ENCODE measurements around the gene USP17L28.
"Not testable (repeated sequence)": the region's sequence is repeated elsewhere in the genome, so short reads cannot be mapped to it uniquely, and the experiment has no call there.

The USP17L28 gene, protein sequence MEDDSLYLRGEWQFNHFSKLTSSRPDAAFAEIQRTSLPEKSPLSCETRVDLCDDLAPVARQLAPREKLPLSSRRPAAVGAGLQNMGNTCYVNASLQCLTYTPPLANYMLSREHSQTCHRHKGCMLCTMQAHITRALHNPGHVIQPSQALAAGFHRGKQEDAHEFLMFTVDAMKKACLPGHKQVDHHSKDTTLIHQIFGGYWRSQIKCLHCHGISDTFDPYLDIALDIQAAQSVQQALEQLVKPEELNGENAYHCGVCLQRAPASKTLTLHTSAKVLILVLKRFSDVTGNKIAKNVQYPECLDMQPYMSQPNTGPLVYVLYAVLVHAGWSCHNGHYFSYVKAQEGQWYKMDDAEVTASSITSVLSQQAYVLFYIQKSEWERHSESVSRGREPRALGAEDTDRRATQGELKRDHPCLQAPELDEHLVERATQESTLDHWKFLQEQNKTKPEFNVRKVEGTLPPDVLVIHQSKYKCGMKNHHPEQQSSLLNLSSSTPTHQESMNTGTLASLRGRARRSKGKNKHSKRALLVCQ

DNA sequence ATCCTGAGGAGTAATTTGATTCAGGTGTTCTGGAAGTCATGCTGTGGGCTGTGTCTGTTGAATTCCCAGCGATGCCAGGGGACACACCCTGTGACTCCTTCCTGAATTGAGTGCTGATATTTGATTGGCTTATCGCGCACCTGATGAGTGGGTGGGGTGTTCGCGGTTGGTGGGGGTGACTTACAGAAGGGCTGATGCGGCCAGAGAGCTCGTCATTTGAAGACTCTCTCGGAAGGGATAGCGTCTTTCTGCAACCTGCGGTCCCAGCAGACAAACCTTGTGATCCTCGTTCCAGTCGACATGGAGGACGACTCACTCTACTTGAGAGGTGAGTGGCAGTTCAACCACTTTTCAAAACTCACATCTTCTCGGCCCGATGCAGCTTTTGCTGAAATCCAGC is at the start of gene USP17L28:
USP17L28 (plus strand) TSS at position 301 of the 400 bp plus-strand sequence; CDS start at position 301, 0 bp downstream.
- not testable (repeated sequence) for DNase-seq

DNA sequence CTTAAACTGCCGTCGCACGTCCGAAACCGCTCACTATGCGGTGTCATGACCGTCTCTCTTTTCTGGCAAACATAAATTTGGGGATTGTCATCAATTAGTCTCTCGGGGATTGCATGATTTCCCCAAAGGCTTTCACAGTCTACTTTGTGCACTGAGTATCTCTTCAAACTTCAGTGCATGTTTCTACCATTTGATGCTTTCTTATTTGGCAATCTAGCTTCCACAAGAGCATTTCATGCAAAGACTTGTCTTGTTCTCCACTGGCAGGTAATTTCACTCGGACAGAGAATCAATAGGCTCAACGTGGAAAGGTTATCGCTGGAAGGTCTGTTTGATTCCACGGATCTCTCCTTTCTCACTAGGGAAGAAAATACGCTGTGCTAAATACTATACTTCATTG is 24.5 kb upstream of the USP17L28 start:
- not testable (repeated sequence) for DNase-seq

DNA sequence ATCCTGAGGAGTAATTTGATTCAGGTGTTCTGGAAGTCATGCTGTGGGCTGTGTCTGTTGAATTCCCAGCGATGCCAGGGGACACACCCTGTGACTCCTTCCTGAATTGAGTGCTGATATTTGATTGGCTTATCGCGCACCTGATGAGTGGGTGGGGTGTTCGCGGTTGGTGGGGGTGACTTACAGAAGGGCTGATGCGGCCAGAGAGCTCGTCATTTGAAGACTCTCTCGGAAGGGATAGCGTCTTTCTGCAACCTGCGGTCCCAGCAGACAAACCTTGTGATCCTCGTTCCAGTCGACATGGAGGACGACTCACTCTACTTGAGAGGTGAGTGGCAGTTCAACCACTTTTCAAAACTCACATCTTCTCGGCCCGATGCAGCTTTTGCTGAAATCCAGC is 23.8 kb upstream of the USP17L28 start, which contains the start of gene USP17L24:
USP17L24 (plus strand) TSS at position 301 of the 400 bp plus-strand sequence; CDS start at position 301, 0 bp downstream.
- not testable (repeated sequence) for DNase-seq

DNA sequence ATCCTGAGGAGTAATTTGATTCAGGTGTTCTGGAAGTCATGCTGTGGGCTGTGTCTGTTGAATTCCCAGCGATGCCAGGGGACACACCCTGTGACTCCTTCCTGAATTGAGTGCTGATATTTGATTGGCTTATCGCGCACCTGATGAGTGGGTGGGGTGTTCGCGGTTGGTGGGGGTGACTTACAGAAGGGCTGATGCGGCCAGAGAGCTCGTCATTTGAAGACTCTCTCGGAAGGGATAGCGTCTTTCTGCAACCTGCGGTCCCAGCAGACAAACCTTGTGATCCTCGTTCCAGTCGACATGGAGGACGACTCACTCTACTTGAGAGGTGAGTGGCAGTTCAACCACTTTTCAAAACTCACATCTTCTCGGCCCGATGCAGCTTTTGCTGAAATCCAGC is 19.1 kb upstream of the USP17L28 start, which contains the start of gene USP17L25:
USP17L25 (plus strand) TSS at position 301 of the 400 bp plus-strand sequence; CDS start at position 301, 0 bp downstream.
- not testable (repeated sequence) for DNase-seq

DNA sequence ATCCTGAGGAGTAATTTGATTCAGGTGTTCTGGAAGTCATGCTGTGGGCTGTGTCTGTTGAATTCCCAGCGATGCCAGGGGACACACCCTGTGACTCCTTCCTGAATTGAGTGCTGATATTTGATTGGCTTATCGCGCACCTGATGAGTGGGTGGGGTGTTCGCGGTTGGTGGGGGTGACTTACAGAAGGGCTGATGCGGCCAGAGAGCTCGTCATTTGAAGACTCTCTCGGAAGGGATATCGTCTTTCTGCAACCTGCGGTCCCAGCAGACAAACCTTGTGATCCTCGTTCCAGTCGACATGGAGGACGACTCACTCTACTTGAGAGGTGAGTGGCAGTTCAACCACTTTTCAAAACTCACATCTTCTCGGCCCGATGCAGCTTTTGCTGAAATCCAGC is 14.3 kb upstream of the USP17L28 start, which contains the start of gene USP17L26:
USP17L26 (plus strand) TSS at position 301 of the 400 bp plus-strand sequence; CDS start at position 301, 0 bp downstream.
- DNase-seq = not testable (repeated sequence)

DNA sequence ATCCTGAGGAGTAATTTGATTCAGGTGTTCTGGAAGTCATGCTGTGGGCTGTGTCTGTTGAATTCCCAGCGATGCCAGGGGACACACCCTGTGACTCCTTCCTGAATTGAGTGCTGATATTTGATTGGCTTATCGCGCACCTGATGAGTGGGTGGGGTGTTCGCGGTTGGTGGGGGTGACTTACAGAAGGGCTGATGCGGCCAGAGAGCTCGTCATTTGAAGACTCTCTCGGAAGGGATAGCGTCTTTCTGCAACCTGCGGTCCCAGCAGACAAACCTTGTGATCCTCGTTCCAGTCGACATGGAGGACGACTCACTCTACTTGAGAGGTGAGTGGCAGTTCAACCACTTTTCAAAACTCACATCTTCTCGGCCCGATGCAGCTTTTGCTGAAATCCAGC is 9.6 kb upstream of the USP17L28 start, which contains the start of gene USP17L5:
USP17L5 (plus strand) TSS at position 301 of the 400 bp plus-strand sequence; CDS start at position 301, 0 bp downstream.
- not testable (repeated sequence) for DNase-seq

DNA sequence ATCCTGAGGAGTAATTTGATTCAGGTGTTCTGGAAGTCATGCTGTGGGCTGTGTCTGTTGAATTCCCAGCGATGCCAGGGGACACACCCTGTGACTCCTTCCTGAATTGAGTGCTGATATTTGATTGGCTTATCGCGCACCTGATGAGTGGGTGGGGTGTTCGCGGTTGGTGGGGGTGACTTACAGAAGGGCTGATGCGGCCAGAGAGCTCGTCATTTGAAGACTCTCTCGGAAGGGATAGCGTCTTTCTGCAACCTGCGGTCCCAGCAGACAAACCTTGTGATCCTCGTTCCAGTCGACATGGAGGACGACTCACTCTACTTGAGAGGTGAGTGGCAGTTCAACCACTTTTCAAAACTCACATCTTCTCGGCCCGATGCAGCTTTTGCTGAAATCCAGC is 4.8 kb upstream of the USP17L28 start, which contains the start of gene USP17L27:
USP17L27 (plus strand) TSS at position 301 of the 400 bp plus-strand sequence; CDS start at position 301, 0 bp downstream.
- not testable (repeated sequence) for DNase-seq

DNA sequence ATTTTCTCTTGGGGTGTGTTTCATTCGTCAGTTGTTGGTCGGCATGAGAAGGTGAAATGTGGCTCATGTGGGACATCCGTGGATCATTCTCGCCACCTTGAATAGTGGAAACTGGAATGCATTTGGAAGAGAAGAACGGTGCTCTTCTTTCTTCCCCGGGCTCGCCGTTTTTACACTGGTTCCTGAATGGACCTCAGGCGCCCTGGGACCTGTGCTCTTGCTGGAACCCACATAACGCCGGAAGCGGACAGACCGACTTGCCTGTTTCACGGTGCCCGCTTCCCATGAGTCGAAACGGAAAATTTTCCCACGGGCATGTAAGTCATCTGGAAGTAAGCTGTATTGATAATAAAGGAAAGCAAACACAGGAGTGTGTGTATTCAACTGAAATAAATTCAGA is 2.2 kb downstream of the USP17L28 start:
- DNase-seq = not testable (repeated sequence)

DNA sequence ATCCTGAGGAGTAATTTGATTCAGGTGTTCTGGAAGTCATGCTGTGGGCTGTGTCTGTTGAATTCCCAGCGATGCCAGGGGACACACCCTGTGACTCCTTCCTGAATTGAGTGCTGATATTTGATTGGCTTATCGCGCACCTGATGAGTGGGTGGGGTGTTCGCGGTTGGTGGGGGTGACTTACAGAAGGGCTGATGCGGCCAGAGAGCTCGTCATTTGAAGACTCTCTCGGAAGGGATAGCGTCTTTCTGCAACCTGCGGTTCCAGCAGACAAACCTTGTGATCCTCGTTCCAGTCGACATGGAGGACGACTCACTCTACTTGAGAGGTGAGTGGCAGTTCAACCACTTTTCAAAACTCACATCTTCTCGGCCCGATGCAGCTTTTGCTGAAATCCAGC is 4.6 kb downstream of the USP17L28 start, which contains the start of gene USP17L29:
USP17L29 (plus strand) TSS at position 301 of the 400 bp plus-strand sequence; CDS start at position 301, 0 bp downstream.
- not testable (repeated sequence) for DNase-seq

DNA sequence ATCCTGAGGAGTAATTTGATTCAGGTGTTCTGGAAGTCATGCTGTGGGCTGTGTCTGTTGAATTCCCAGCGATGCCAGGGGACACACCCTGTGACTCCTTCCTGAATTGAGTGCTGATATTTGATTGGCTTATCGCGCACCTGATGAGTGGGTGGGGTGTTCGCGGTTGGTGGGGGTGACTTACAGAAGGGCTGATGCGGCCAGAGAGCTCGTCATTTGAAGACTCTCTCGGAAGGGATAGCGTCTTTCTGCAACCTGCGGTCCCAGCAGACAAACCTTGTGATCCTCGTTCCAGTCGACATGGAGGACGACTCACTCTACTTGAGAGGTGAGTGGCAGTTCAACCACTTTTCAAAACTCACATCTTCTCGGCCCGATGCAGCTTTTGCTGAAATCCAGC is 14.1 kb downstream of the USP17L28 start, which contains the start of gene USP17L30:
USP17L30 (plus strand) TSS at position 301 of the 400 bp plus-strand sequence; CDS start at position 301, 0 bp downstream.
- not testable (repeated sequence) for DNase-seq

DNA sequence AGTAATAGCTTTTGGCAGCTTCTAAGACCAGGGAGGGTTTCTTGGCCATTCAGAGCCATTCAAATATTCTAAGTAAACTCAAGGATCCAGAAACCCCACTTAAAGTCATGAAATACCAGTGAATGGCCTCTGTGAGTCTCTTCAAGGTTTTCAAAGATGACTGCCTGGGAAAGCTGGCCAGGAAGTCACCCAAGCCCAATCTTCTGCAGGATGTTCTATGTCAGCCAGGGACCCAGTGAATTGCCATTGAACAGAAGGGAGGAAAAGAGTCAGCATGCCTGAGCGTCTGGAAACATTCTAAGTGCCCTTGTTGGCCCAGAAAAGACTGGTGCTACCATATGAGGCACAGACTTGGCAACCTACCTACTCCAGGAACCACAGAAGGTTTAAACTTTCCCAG is 31.2 kb downstream of the USP17L28 start:
- DNase-seq = not testable (repeated sequence)

DNA sequence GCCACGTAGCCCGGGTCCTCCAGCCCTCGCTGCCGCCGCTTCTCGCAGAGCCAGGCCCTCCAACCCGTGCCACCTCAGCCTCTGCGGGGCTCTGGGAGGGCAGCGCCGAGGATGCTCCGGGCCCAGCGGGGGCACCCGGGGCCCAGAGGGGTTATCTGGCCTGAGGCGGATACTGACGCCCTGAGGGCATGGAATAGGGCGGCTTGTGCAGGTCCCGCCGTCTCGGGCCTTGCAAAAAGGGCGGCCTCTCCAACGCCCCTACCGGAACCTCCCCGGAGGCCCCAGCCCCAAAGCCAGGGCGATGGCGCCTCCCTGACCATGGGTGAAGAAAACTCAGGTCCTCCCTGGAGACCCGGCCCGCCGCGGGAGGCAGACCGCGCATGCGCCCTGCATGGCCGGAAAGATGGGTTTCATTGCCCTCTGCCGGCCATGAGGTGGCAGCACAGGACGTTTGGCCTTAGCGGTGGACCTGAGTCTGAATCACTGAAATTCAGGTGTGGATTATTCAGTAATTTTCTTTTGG is 32.4 kb downstream of the USP17L28 start:
- DNase-seq = peak; percentile 2

DNA sequence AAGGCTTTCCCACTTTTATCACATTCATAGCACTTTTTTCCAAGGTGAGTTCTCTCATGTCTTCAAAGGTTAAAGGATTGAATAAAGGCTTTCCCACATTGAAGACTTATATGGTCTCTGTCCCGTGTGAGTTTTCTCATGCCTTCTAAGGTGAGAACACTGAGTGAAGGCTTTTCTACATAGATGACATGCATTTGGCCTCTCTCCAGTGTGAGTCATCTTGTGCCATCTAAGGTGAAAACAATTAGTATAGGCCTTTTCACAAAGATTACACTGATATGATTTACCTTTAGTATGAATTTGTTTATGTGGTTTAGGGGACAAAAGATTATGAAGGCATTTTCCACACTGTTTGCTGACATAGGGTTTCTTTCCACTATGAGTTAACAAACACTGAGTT is 35.4 kb downstream of the USP17L28 start:
- DNase-seq = no peak

DNA sequence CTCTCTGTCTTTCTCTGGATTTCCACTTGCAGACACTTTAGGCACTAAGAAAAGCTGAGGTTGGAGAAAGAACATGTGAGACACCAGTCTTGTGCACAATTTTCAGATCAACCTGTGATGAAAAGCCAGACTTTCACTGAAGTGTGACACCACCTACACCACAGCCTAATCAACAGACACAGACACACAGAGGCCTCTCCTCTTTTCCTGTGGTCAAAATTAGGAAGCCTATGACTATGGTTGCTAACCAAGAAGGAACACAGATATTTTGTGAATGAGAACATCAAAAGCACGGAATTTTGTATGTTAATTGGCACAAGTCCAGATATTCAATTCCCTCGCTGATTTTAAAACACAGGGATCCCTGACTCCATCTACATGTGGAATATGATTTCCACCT is 40.3 kb downstream of the USP17L28 start:
- not testable (repeated sequence) for DNase-seq

Data from inflammatory macrophage treated with lipopolysaccharide for 4 hours (primary cell).